Lower leg skin (tissue), 4 donors: ENCODE measurements around the gene ADRB2. TPM values are rescaled to one million over a fixed set of nuclear protein-coding genes. Genes with fewer than 3 reads are reported as not detected.

Experiments used
- DNase-seq, 2 donors: peaks; one replicate each; pipeline ENCODE4 v3.0.0-alpha.2; 2019; ENCODE audit warnings: low spot score in 2 of 2
- H3K4me3 ChIP-seq: fragments of 200-600 bp; sonication (generic); 2 replicates; pipeline ENCODE4 v1.5.1; 2017; ENCODE audit warnings: mild to moderate bottlenecking, low read depth; ENCODE audit not compliant: poor library complexity, severe bottlenecking
- POLR2A ChIP-seq, 2 donors: fragments of 450-650 bp; IDR thresholded peaks; one replicate each; pipeline ENCODE4 v1.6.1; 2016 to 2017; ENCODE audit warnings: antibody characterized with exemption in 2 of 2, mild to moderate bottlenecking in 1 of 2, moderate library complexity in 1 of 2
- WGBS, 2 donors: methylation state at CpG; one replicate each; pipeline ENCODE4 v1.1.5; 2018; 5-methylcytosine and 5-hydroxymethylcytosine counted together
- intact Hi-C: fragments of 100-400 bp; cut with DNase I; formaldehyde crosslinking; loops from one replicate; pipeline ENCODE4 v1.15.0; 2023; ENCODE audit warnings: low total_unique reads
- total RNA-seq, 4 donors: library from RNA; depleted of rRNA; stranded (reverse); fragments of >200 nt; gene quantifications; one replicate each; pipeline ENCODE4 v1.1.0, GENCODE V29; 2016
- TF ChIP-seq, protein P1 (sequence below), 3 donors: fragments of 450-650 bp; IDR thresholded peaks; one replicate each; pipeline ENCODE4 v1.5.1; 2016; ENCODE audit warnings: antibody characterized with exemption in 3 of 3, mild to moderate bottlenecking in 3 of 3, moderate library complexity in 2 of 3

ADRB2 gene
- total RNA-seq, 4 donors from 2014 or later = 31.4 to 90.3 (median 42.9) TPM

DNA sequence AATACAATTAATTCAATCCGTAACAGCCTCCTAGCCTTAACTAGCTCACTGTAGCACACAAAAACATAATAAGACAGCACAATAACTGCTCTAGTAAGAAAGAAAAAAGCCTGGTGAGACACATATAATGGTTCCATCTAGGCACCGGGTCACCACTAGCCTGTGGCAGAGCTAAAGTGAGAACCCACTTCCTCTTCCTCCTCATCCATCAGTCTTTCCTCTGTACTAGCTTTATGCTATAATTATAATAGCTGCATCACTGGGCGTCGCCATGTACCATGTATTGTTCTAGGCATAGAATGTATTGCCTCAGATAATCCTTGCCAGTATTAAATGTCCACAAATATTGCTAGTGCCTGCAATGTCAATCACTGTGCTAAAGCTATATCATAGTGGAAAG, 23.1 kb downstream of the ADRB2 start:
- DNase-seq = no peak
- TF ChIP-seq, protein P1, sequence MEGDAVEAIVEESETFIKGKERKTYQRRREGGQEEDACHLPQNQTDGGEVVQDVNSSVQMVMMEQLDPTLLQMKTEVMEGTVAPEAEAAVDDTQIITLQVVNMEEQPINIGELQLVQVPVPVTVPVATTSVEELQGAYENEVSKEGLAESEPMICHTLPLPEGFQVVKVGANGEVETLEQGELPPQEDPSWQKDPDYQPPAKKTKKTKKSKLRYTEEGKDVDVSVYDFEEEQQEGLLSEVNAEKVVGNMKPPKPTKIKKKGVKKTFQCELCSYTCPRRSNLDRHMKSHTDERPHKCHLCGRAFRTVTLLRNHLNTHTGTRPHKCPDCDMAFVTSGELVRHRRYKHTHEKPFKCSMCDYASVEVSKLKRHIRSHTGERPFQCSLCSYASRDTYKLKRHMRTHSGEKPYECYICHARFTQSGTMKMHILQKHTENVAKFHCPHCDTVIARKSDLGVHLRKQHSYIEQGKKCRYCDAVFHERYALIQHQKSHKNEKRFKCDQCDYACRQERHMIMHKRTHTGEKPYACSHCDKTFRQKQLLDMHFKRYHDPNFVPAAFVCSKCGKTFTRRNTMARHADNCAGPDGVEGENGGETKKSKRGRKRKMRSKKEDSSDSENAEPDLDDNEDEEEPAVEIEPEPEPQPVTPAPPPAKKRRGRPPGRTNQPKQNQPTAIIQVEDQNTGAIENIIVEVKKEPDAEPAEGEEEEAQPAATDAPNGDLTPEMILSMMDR (IDR thresholded peaks at IDR 0.05) = no peak
- TF ChIP-seq POLR2A (IDR thresholded peaks at IDR 0.05) = no peak
- H3K4me3 ChIP-seq = no peak overlapping the region
- 86 to 90% methylated on average over 4 of the region's 4 CpGs for WGBS, 2 donors
- intact Hi-C loops = no loop called here

DNA sequence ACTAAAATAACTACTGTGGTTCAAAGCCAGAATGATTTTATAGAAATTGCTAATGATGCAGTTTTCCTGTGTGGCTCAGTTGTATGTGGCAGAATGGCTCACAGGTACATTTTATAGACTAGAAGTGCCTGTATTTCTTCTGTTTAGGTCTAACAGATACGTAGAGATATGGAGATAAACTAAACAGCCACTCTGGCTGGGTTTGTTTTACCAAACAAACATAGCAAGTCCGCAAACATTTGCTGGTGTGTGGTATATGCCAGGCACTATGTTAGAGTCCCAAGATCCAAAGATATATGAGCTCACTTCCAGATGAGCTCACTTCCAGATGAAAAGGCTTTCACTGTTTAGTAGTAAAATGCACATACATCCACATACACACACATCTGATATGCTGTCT, 24.4 kb downstream of the ADRB2 start:
- WGBS, 2 donors = 84 to 85% methylated on average over 2 of the region's 2 CpGs

DNA sequence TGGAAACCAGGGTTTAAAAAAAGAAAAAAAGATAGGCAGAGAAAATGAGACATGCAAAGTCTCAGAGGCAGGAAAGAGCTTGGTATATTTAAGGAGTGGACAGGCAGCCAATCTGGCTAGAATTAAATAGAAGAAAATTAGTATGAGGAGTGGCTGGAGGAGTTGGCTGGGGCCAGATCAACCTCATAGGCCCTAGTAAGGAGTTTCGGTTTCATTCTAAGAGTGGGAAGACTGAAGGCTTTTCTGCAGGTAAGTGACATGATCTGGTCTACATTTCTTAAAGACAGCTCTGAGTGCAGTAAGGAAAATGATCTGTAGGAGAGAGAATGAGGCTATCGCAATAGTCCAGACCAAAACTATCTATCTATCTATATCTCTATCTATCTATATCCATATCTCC, 27.5 kb downstream of the ADRB2 start:
- intact Hi-C loops = no loop called here
- 77 to 87% methylated on average over 2 of the region's 2 CpGs for WGBS, 2 donors
- no peak for DNase-seq
- TF ChIP-seq, protein P1 (IDR thresholded peaks at IDR 0.05) = no peak
- TF ChIP-seq POLR2A (IDR thresholded peaks at IDR 0.05) = no peak
- H3K4me3 ChIP-seq = no peak overlapping the region

More for the DNA sequence above, 24.4 kb downstream of the ADRB2 start:
- TF ChIP-seq, protein P1 (IDR thresholded peaks at IDR 0.05) = no peak
- no peak for TF ChIP-seq POLR2A (IDR thresholded peaks at IDR 0.05)
- H3K4me3 ChIP-seq = no peak overlapping the region
- no peak for DNase-seq
- intact Hi-C loops = no loop called here

DNA sequence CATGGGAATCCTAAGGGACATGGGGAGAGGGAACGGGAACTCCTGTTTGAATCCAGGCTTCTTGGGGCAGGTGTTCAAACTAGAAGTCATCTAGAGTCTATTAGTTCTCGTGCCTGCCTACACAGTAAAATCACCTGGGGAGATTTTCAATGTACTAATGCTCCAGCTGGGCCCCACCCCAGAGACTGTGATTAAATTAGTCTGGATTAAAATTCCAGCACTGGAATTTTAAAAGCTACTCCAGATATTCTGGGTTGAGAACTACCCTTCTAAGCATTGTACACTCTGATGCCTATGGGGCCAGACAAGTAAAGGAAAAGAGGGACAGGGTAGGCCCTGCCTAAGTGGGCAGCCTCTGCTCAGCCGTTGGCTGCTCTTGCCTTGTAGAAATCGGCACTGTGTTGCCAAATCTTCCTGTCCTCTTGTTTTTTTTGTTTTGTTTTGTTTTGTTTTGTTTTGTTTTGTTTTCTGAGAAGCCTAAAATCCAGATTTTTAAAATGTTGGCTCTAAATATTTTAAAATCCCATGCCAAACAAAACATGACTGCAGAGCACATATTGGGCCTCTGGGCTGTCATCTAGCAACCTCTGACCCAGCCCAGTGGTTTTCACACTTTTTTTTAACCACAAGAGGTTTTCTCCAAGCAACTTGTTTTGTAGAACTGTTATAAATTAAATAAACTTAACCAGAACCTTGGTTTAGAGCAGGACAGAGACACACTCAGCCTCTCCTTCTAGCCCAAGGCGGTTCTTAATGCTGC, 29.0 kb downstream of the ADRB2 start:
- H3K4me3 ChIP-seq = no peak overlapping the region
- 60 to 61% methylated on average over 5 of the region's 5 CpGs for WGBS, 2 donors
- TF ChIP-seq, protein P1 (IDR thresholded peaks at IDR 0.05) = no peak
- no peak for TF ChIP-seq POLR2A (IDR thresholded peaks at IDR 0.05)
- no peak for DNase-seq
- intact Hi-C loops = no loop called here

DNA sequence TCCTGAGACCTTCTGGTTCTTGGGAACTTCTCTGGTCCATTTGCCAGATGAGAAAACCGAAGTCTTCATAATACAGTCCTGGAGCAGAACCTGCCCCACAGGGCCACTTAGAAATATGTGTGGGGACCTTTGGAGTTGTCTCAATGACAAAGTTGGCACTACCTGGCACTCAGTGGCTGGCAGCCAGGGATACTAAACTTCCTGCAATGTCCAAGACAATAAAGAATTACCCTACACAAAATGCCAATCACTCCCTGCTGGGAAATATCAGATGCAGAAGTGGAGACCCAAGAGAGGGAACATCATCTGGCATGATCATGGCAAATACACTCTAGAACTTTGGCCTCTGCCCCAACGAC, 29.6 kb downstream of the ADRB2 start:
- WGBS, 2 donors = 44 to 47% methylated on average over 2 of the region's 2 CpGs
- no peak for DNase-seq
- TF ChIP-seq, protein P1 (IDR thresholded peaks at IDR 0.05) = no peak
- no peak for TF ChIP-seq POLR2A (IDR thresholded peaks at IDR 0.05)
- no peak overlapping the region for H3K4me3 ChIP-seq
- intact Hi-C loops = no loop called here

DNA sequence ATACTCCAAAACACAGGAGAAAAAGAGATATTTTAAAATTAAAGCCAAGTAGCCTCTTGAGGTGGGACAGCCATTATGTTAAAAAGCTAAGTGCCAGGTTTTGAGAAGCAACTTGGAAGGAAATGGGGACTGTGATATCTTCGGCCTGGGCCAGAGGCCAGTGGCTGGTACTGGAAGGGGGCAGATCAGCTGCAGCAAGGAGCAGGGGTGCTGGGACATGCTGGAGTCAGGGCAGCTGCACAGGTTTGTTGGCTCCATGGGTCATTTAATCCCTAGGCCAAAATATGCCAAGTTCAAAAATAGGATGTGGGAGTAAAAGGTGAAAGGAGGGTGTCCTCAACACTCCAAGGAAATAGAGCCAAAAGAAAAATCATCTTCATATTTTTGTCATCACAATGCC, 30.0 kb downstream of the ADRB2 start:
- no peak for DNase-seq
- no peak for TF ChIP-seq POLR2A (IDR thresholded peaks at IDR 0.05)
- TF ChIP-seq, protein P1 (IDR thresholded peaks at IDR 0.05) = no peak
- 62 to 75% methylated on average over 1 of the region's 1 CpG for WGBS, 2 donors
- intact Hi-C loops = no loop called here
- H3K4me3 ChIP-seq = no peak overlapping the region
